GM19455 (cell line): ENCODE results near the gene DRP2.
"Not testable (repeated sequence)": the region's sequence is repeated elsewhere in the genome, so short reads cannot be mapped to it uniquely, and the experiment has no call there.

ENCODE experiments used
- ATAC-seq: cut with Tn5 transposase; IDR thresholded peaks from one replicate; pipeline ENCODE4 v1.9.1; 2021; ENCODE audit not compliant: unreplicated experiment

DRP2 gene, protein sequence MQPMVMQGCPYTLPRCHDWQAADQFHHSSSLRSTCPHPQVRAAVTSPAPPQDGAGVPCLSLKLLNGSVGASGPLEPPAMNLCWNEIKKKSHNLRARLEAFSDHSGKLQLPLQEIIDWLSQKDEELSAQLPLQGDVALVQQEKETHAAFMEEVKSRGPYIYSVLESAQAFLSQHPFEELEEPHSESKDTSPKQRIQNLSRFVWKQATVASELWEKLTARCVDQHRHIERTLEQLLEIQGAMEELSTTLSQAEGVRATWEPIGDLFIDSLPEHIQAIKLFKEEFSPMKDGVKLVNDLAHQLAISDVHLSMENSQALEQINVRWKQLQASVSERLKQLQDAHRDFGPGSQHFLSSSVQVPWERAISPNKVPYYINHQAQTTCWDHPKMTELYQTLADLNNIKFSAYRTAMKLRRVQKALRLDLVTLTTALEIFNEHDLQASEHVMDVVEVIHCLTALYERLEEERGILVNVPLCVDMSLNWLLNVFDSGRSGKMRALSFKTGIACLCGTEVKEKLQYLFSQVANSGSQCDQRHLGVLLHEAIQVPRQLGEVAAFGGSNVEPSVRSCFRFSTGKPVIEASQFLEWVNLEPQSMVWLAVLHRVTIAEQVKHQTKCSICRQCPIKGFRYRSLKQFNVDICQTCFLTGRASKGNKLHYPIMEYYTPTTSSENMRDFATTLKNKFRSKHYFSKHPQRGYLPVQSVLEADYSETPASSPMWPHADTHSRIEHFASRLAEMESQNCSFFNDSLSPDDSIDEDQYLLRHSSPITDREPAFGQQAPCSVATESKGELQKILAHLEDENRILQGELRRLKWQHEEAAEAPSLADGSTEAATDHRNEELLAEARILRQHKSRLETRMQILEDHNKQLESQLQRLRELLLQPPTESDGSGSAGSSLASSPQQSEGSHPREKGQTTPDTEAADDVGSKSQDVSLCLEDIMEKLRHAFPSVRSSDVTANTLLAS

DNA sequence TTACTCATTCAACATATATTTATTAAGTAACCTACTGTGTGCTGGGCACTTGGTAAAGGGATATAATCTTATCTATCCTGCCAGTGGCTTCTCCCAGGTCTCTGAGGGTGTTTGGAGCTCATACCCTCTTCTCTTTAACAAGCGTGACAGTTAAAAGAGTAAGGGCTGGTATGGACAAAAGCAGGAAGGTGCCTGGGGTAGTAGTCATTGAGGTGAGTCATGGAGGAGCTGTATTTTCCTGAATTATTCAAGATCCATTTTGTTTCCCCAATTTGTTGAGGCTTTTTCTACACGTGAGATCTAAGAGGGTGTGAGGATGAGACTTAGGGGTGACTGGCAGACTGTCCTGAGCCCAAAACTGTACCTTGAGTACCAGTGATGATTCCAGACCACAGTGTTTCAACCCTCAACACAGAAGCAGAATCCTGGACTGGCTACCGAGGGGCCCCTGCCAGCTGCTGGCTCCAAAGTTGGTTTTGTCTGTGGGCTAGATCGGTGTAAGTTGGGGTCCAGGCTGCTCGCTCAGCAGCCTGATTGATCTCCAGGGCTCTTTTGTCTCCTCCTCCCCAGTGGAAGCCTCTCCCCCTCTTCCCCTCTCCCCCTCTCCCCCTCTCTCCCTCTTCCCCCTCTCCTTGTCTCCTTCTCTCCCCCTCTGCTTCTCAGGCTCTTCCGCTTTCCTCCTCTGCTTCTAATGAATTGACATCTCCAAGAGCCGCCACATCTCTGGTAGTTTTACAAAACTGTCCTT lies at the start of gene DRP2:
DRP2 (plus strand) TSS at position 671 of the 748 bp plus-strand sequence. CDS start 11,862 bp downstream, outside the sequence.
- ATAC-seq, result no peak

DNA sequence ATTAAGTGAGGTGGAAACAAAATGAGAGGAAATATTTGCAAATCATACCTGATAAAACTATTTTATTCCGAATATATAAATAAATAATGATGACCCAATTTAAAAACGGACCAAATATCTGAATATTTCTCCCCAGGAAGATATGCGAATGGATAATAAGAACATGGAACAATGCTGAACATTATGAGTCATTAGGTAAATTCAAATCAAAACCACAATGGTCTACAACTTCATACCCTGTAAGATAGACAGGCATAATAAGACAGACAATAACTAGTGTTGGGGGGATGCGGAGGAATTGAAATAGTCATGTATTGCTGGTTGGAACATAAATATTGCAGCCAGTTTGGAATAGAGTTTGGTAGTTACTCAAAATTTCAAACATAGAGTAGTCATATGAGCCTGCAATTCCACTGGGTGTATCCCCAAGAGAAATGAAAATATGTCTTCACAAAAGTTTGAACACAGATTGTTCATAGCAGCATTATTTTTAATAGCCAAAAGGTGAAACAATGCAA lies 47.6 kb upstream of the DRP2 start:
- no peak for ATAC-seq

- no peak for ATAC-seq
These were observed 43.1 kb upstream of the DRP2 start for GRCh38 chrX:101176439-101176838.

GRCh38 chrX:101184876-101185275 lies 34.7 kb upstream of the DRP2 start:
- ATAC-seq, result not testable (repeated sequence)

- ATAC-seq, result not testable (repeated sequence)
These were observed 31.6 kb upstream of the DRP2 start for GRCh38 chrX:101187961-101188360.

DNA sequence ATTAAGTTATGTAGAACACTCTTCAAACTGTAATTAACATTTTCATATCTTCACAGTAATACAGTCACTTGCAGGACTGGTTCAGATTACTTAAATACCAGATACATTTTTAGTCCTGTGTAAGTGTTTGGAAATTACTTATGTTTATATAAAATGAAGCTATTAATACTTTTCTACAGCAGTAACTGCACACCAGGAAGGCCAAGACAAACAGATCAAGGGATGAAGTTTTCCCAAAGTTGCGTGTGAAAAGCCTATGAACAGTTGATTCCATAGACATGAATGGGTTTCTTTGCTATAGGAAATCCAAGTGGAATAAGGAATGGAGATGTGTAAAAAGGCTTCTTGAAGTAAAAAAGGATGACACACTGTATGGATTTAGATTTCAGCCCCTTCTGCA lies 28.9 kb upstream of the DRP2 start:
- ATAC-seq, result no peak

DNA sequence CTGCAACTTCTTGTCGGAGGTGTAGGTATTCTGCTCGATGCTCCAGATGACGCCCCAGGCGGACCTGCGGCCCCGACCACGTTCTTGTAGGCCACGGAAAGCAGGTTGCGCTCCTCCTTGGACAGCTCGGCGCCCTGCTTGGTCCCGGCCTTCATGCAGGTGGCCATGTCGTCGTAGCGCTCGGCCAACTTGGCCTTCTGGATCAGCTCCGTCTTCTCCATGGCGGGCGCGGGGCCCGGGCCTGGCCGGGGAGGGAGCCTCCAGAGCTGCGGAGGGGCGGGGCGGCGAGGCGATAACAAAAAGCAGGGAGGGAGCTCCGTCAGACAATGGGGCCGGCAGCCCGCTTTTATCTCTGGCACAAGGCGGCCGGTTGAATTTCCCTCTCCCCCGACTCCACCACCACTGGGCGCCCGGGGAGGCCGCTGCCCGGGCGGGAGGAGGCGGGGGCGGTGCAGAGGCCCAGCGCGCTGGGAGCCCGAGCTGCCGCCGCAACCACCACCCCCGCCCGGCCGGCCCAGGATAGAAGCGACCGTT lies 28.3 kb upstream of the DRP2 start:
- no peak for ATAC-seq

DNA sequence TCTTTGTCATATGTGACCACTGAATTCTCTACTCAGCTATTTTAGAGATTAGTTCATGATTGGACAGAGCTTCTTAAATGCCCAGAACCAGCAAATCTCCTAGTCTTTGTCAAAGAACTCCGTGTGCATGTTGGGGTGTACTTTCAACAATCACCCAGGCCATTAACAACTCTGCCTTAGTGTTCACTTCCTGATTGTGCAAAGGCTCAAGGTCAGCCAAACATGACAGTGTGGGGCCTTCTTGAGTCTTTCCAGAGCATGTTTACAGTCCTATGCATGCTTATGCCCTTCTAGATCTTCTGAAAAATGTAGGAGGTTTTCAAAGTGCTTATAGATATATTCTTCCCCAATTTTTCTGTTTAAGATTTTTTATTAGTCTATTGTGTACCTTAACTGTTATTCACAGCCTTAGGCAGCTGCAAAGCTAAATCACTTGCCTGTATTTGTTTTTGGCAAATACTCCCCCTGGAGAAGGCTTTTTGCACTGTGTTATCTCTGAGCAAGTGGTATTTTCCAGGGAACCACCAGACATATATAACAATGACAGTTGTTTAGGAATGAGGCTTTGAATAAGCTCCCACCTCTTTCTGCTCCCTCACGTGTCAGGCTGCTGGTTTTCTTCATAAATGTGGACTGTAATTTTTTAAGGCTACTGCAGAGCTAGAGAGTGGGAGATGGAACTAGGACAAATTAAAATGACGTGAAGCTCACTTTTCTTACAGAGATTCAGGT lies 24.0 kb upstream of the DRP2 start:
- ATAC-seq, result no peak

- ATAC-seq, result no peak
These were observed 15.7 kb upstream of the DRP2 start for GRCh38 chrX:101203761-101204351.

- no peak for ATAC-seq
These were observed 13.1 kb upstream of the DRP2 start for GRCh38 chrX:101206471-101206870.

- ATAC-seq, result no peak
These were observed 11.3 kb upstream of the DRP2 start for GRCh38 chrX:101208152-101208905.

DNA sequence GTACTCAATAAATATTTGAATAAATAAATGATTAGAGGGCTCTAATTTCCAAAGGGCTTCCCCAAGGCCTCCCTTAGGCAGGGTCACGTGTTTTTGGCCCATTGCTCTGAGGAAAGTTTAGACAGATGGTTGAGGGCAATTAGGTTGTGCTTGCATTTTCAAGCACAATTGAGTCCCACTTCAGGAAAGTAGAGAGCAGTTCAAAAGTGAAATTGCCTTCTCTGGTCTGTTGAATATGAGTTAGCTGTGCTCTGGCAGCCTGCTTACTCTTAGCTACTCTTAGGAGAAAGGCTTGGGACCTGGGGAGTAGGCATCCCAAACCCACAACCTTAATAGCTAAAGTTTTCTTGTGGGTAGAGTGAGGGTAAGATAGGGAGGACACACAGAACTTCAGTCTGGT lies 9.0 kb upstream of the DRP2 start:
- ATAC-seq, result no peak

- ATAC-seq, result no peak
These were observed 1.9 kb upstream of the DRP2 start for GRCh38 chrX:101217689-101218088.

- no peak for ATAC-seq
These were observed 319 bp downstream of the DRP2 start for GRCh38 chrX:101219864-101220346.

- no peak for ATAC-seq
These were observed 1.2 kb downstream of the DRP2 start for GRCh38 chrX:101220662-101221260.

DNA sequence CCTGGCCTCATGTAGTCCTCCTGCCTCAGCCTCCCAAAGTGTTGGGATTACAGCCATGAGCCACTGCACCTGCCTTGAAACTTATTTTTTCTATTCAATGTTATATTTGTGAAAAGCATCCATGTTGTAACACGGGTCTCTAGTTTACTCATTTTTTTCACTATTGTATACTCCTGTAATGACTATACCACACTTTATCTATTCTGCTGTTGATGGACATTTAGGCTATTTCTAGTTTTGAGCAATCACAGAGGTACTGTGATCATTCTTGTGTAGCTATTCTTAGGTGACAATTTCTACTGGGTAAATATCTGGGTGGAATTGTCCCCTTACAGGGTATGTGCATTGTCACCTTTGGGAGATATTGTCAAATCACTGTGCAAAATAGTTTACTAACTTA lies 3.6 kb downstream of the DRP2 start:
- ATAC-seq, result no peak

- ATAC-seq, result no peak
These were observed 9.6 kb downstream of the DRP2 start for GRCh38 chrX:101229170-101229569.

DNA sequence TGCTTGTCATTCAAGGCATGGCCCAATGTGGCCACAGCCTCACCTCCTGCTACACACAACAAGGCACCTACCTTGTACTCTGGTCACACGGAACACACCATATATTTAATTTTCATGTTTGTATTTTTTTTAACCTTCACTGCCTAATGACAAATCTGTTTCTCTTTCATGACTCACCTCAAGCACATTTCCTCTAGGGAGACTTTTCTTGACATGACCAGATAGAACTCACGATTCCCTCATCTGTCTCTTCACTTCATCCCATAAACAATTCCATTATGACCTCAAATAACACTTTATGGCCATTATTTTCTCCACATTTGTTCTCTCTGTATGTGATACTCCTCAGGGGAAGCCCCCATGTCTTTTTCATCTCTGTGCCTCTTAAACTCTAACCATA lies 11.1 kb downstream of the DRP2 start:
- no peak for ATAC-seq
